Measurements from ENCODE around the gene SLIT3.

Gene SLIT3

GRCh38 chr5:168992016-168992415 lies 308.9 kb downstream of the SLIT3 start:
- no peak for DNase-seq (ENCODE audit: low read depth)

GRCh38 chr5:168991311-168991710 lies 309.6 kb downstream of the SLIT3 start:
- no peak for DNase-seq (ENCODE audit: low read depth)

GRCh38 chr5:168990679-168991078 lies 310.3 kb downstream of the SLIT3 start:
- DNase-seq (ENCODE audit: low read depth), result no peak

- DNase-seq (ENCODE audit: low read depth), result no peak
Observed at GRCh38 chr5:168989731-168990505, 311.0 kb downstream of the SLIT3 start.

GRCh38 chr5:168988699-168989098 lies 312.2 kb downstream of the SLIT3 start:
- no peak for DNase-seq (ENCODE audit: low read depth)

- DNase-seq (ENCODE audit: low read depth), result peak; percentile 64
Observed at GRCh38 chr5:168987543-168988300, 313.2 kb downstream of the SLIT3 start.

- no peak for DNase-seq (ENCODE audit: low read depth)
Observed at GRCh38 chr5:168985454-168985853, 315.5 kb downstream of the SLIT3 start.

GRCh38 chr5:168984135-168984675 lies 316.7 kb downstream of the SLIT3 start:
- DNase-seq (ENCODE audit: low read depth), result no peak

- no peak for DNase-seq (ENCODE audit: low read depth)
Observed at GRCh38 chr5:168979135-168979534, 321.8 kb downstream of the SLIT3 start.

- DNase-seq (ENCODE audit: low read depth), result no peak
Observed at GRCh38 chr5:168978500-168978899, 322.4 kb downstream of the SLIT3 start.

- DNase-seq (ENCODE audit: low read depth), result peak; percentile 17
Observed at GRCh38 chr5:168978015-168978414, 322.9 kb downstream of the SLIT3 start.

- DNase-seq (ENCODE audit: low read depth), result peak; percentile 63
Observed at GRCh38 chr5:168976311-168976970, 324.5 kb downstream of the SLIT3 start.

- DNase-seq (ENCODE audit: low read depth), result no peak
Observed at GRCh38 chr5:168975331-168975730, 325.6 kb downstream of the SLIT3 start.

GRCh38 chr5:168974082-168974481 lies 326.9 kb downstream of the SLIT3 start:
- peak; percentile 20 for DNase-seq (ENCODE audit: low read depth)

- no peak for DNase-seq (ENCODE audit: low read depth)
Observed at GRCh38 chr5:168972731-168973130, 328.2 kb downstream of the SLIT3 start.

GRCh38 chr5:168971100-168971499 lies 329.8 kb downstream of the SLIT3 start:
- DNase-seq (ENCODE audit: low read depth), result no peak

- DNase-seq (ENCODE audit: low read depth), result no peak
Observed at GRCh38 chr5:168969326-168969886, 331.5 kb downstream of the SLIT3 start.

- no peak for DNase-seq (ENCODE audit: low read depth)
Observed at GRCh38 chr5:168967882-168968620, 332.9 kb downstream of the SLIT3 start.

- no peak for DNase-seq (ENCODE audit: low read depth)
Observed at GRCh38 chr5:168965638-168966037, 335.3 kb downstream of the SLIT3 start.

GRCh38 chr5:168964182-168964581 lies 336.8 kb downstream of the SLIT3 start:
- no peak for DNase-seq (ENCODE audit: low read depth)

GRCh38 chr5:168962306-168962705 lies 338.6 kb downstream of the SLIT3 start:
- peak; percentile 25 for DNase-seq (ENCODE audit: low read depth)

GRCh38 chr5:168961681-168962080 lies 339.3 kb downstream of the SLIT3 start:
- no peak for DNase-seq (ENCODE audit: low read depth)

Data from EH (cell line).